ENCODE results near the gene SPATS2L. TPM values are rescaled to one million over a fixed set of nuclear protein-coding genes. Genes with fewer than 3 reads are reported as not detected.

The SPATS2L gene
- total RNA-seq, 1 experiment from 2014 or later, result 47.3 TPM

DNA sequence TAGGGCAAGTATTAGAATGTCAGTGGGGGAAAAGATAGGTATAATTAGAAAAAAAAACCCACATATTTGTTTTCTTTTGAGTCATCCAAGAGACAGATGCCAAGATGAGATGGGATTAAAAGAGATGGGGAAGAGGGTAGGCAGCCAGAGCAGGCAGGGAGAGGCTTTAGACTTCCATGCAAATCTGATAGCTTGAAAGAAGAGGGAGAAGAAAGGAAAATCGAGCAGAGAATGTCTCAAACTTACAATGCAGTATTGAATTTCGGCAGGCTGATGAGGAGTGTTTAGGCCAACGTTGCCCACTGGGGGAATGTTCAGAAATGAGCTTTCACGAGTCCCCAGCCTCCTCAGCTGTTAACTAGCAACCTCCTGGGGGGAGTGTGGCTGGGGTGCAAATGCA is 91.3 kb downstream of the SPATS2L start:
- no peak for DNase-seq
- Histone ChIP-seq H2AK5ac (ENCODE audit: insufficient read length, low read length) (no peak overlapping the region), H3K56ac (ENCODE audit: insufficient read length, low read depth, low read length) (no peak overlapping the region), H3K9me3 (ENCODE audit: control insufficient read depth, low read depth, low read length) (no peaks in the 10 kb centered on the region), H4K8ac (replicated peaks; ENCODE audit: insufficient read length, low read depth, low read length) (no peak overlapping the region), H3K79me2 (ENCODE audit: insufficient read depth, low read length) (no peaks in the 10 kb centered on the region; the same call in 1 of the 2 replicates), H3K27ac (ENCODE audit: insufficient read length, low read depth, low read length) (no peak overlapping the region), H2BK5ac (ENCODE audit: insufficient read length, low read length) (no peak overlapping the region), H3K27me3 (ENCODE audit: insufficient read depth, low read length) (no peaks in the 10 kb centered on the region), H3K79me1 (ENCODE audit: insufficient read depth, low read depth, low read length, poor library complexity, severe bottlenecking) (peaks cover 3% of the 10 kb centered on the region), H3K9ac (ENCODE audit: extremely low read depth, insufficient read length, low read length) (no peak overlapping the region), H3K23ac (ENCODE audit: insufficient read length, low read depth, low read length) (no peak overlapping the region), H2BK120ac (ENCODE audit: low read depth, low read length, poor library complexity, severe bottlenecking) (no peak overlapping the region), H3K4me1 (ENCODE audit: insufficient read depth, low read length) (peaks cover 4% of the 10 kb centered on the region; the same call in 1 of the 2 replicates), H4K20me1 (ENCODE audit: control insufficient read depth, insufficient read depth, insufficient read length) (no peaks in the 10 kb centered on the region), H3K4ac (ENCODE audit: low read depth, low read length) (no peak overlapping the region), H2BK12ac (ENCODE audit: insufficient read length, low read depth, low read length) (no peak overlapping the region), H2AFZ (ENCODE audit: low read length) (no peak overlapping the region), H4K5ac (ENCODE audit: insufficient read length, low read depth, low read length) (no peak overlapping the region), H3T11ph (ENCODE audit: low read length) (no peak overlapping the region), H3K23me2 (ENCODE audit: insufficient read length, low read depth, low read length, poor library complexity, severe bottlenecking) (no peaks in the 10 kb centered on the region), H2BK15ac (ENCODE audit: low read depth, low read length) (no peak overlapping the region), H4K91ac (ENCODE audit: insufficient read length, low read depth, low read length) (no peak overlapping the region), H3K4me2 (ENCODE audit: insufficient read depth, insufficient read length, low read length) (no peak overlapping the region), H3K18ac (ENCODE audit: insufficient read length, low read depth, low read length) (no peak overlapping the region), H2BK20ac (ENCODE audit: low read depth, low read length, poor library complexity, severe bottlenecking) (no peak overlapping the region), H3K14ac (ENCODE audit: insufficient read depth, low read length) (no peak overlapping the region)
- H3K27me3 Mint-ChIP-seq (ENCODE audit: low read depth), result no peaks in the 10 kb centered on the region
- peaks cover 23 to 30% of the 10 kb centered on the region in 2 experiments for H3K4me1 Mint-ChIP-seq
- H3K36me3 Mint-ChIP-seq (ENCODE audit: insufficient read depth in 1 of 3, low read depth in 3 of 3), result peaks cover 0 to 13% (median 4%) of the 10 kb centered on the region in 3 experiments; a peak in 5 of 7 replicates
- H3K9me3 Mint-ChIP-seq, result no peaks in the 10 kb centered on the region; a peak in 1 of 5 replicates
- H3K27ac Mint-ChIP-seq, result peak overlapping the region; percentile 8 to 38 (median 37); a peak in 3 of 7 replicates
- H3K4me3 Mint-ChIP-seq, result no peak overlapping the region
- no CpG with 5 or more reads among the region's 4 CpGs for WGBS (ENCODE audit: extremely low coverage, insufficient read length, low lambda C conversion rate)
- TF ChIP-seq, protein P1, sequence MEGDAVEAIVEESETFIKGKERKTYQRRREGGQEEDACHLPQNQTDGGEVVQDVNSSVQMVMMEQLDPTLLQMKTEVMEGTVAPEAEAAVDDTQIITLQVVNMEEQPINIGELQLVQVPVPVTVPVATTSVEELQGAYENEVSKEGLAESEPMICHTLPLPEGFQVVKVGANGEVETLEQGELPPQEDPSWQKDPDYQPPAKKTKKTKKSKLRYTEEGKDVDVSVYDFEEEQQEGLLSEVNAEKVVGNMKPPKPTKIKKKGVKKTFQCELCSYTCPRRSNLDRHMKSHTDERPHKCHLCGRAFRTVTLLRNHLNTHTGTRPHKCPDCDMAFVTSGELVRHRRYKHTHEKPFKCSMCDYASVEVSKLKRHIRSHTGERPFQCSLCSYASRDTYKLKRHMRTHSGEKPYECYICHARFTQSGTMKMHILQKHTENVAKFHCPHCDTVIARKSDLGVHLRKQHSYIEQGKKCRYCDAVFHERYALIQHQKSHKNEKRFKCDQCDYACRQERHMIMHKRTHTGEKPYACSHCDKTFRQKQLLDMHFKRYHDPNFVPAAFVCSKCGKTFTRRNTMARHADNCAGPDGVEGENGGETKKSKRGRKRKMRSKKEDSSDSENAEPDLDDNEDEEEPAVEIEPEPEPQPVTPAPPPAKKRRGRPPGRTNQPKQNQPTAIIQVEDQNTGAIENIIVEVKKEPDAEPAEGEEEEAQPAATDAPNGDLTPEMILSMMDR (conservative IDR thresholded peaks at IDR 0.05), result peak; percentile 13; the same call in 1 of the 3 replicates
